Subcutaneous abdominal adipose tissue (tissue), 5 donors: ENCODE results near the gene ZRANB2.

Source experiments
- H3K27ac ChIP-seq: one replicate; pipeline ENCODE4 v1.7.0; 2013; ENCODE audit warnings: low read depth, mild to moderate bottlenecking, inconsistent platforms, low read length, moderate library complexity
- H3K27me3 ChIP-seq, 5 donors: one replicate each; pipeline ENCODE4 v1.7.0; 2013; ENCODE audit warnings: low read length in 5 of 5, inconsistent platforms in 1 of 5; ENCODE audit not compliant: control insufficient read depth in 5 of 5, insufficient read depth in 4 of 5
- H3K36me3 ChIP-seq, 5 donors: one replicate each; pipeline ENCODE4 v1.7.0; 2013; ENCODE audit warnings: low read length in 5 of 5; ENCODE audit not compliant: control insufficient read depth in 5 of 5, insufficient read depth in 5 of 5
- H3K4me1 ChIP-seq, 5 donors: one replicate each; pipeline ENCODE4 v1.7.0; 2013; ENCODE audit warnings: low read length in 5 of 5, mild to moderate bottlenecking in 3 of 5, moderate library complexity in 1 of 5; ENCODE audit not compliant: control insufficient read depth in 5 of 5, insufficient read depth in 5 of 5
- H3K4me3 ChIP-seq, 5 donors: one replicate each; pipeline ENCODE4 v1.7.0; 2013; ENCODE audit warnings: low read length in 5 of 5, low read depth in 1 of 5
- H3K9ac ChIP-seq, 5 donors: one replicate each; pipeline ENCODE4 v1.7.0; 2013; ENCODE audit warnings: low read length in 5 of 5, mild to moderate bottlenecking in 4 of 5, moderate library complexity in 3 of 5
- H3K9me3 ChIP-seq, 5 donors: one replicate each; pipeline ENCODE4 v1.7.0; 2013; ENCODE audit warnings: low read length in 5 of 5; ENCODE audit not compliant: control insufficient read depth in 5 of 5
- donor health status: healthy.
- donor health status: healthy.
- donor health status: healthy.
- donor health status: healthy.
- donor health status: healthy.

ZRANB2 gene

DNA sequence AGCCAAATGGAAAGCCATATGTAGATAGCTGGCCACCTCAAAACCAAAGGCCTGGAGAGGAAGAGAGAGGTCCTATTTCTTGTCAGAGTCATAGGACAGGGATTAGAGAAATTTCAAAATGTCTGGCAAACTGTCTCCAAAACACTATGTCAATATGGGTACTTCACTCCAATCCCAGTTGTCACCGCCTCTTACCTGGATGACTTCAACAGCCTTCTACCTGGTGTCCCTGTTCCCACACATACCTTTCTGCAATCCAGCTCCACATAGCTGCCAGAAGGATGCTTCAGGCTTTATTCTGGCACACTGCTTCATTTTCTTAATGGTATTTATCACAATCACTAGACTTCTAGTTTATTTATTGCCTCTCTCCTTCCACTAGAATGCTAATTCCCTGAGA, 47.7 kb downstream of the ZRANB2 start:
- H3K4me1 ChIP-seq: peaks cover 0 to 47% (median 9%) of the 10 kb centered on the region in 5 donors
- no peaks in the 10 kb centered on the region for H3K27me3 ChIP-seq
- no peaks in the 10 kb centered on the region for H3K9me3 ChIP-seq
- peak overlapping the region; percentile 89 for H3K27ac ChIP-seq
- no peak overlapping the region for H3K9ac ChIP-seq
- H3K4me3 ChIP-seq: no peak overlapping the region
- H3K36me3 ChIP-seq: peaks cover 0 to 5% (median 3%) of the 10 kb centered on the region in 5 donors

DNA sequence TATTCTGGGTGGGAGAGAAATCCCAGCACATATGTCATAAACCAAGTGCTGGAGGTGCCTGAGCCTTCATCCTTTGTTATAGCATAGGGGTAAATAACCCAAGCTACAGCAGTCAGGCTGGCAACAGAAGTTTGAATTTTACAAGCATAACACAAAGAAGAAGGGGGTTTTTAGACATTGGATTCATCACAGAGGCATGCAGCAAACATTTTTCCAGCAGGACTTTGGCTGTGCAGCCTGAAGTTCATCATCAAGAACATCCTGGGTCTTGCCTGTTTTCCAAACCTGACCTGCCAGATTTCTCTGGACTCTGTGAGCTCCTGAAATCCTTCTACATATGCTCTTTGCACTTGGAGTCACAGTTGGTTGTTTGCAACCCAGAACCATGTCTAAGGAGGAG, 49.4 kb downstream of the ZRANB2 start:
- Histone ChIP-seq H3K9ac (no peak overlapping the region), H3K4me1 (peaks cover 0 to 48% (median 9%) of the 10 kb centered on the region in 5 donors)

DNA sequence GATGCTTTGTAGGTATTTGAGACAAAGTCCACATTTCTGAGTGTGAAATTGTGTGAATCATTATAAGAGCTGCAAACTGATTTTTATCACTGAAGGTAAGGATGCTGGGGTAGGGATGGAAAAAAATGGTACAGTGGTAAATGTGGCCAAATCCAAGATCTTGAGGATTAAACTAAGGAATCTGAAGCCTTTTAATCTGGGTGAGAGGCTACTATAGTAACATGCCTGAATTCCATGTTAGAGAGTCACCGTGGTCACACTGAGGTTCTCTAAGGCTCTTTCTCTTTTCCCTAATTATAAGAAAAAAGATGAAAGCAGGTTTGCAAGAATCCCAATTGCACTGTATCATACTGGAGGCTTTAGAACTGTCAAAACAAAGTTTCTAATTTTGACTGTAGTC, 50.8 kb downstream of the ZRANB2 start:
- H3K36me3 ChIP-seq: no peaks in the 10 kb centered on the region
- H3K27ac ChIP-seq: peak overlapping the region; percentile 89
- peaks cover 0 to 49% (median 9%) of the 10 kb centered on the region in 5 donors for H3K4me1 ChIP-seq
- no peaks in the 10 kb centered on the region for H3K27me3 ChIP-seq
- H3K9me3 ChIP-seq: no peaks in the 10 kb centered on the region
- no peak overlapping the region for H3K9ac ChIP-seq
- no peak overlapping the region for H3K4me3 ChIP-seq

More for the DNA sequence above, 49.4 kb downstream of the ZRANB2 start:
- Histone ChIP-seq H3K9me3 (no peaks in the 10 kb centered on the region), H3K36me3 (no peaks in the 10 kb centered on the region), H3K4me3 (no peak overlapping the region), H3K27me3 (no peaks in the 10 kb centered on the region), H3K27ac (peak overlapping the region; percentile 89)

DNA sequence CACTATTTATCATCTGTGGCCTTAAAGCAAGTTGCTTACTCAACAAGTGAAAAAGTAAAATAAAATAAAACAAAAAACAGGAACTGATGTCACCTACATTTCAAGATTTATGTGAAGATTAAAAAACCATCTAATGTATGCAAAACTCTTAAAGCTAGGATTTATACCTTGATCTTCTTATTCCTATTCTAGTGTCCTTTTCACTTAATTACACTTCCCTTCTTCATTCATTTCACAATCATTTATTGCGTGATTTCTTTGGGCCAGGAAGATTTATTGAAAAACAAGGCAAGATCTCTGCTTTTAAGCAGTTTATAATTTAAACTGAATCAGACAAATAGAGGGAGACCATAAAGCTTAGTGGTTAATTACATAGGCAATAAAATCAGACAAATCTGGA, 51.9 kb downstream of the ZRANB2 start:
- Histone ChIP-seq H3K4me1 (peaks cover 0 to 49% (median 9%) of the 10 kb centered on the region in 5 donors), H3K27ac (peak overlapping the region; percentile 49), H3K4me3 (no peak overlapping the region), H3K36me3 (no peaks in the 10 kb centered on the region), H3K9me3 (no peaks in the 10 kb centered on the region), H3K27me3 (no peaks in the 10 kb centered on the region), H3K9ac (no peak overlapping the region)

DNA sequence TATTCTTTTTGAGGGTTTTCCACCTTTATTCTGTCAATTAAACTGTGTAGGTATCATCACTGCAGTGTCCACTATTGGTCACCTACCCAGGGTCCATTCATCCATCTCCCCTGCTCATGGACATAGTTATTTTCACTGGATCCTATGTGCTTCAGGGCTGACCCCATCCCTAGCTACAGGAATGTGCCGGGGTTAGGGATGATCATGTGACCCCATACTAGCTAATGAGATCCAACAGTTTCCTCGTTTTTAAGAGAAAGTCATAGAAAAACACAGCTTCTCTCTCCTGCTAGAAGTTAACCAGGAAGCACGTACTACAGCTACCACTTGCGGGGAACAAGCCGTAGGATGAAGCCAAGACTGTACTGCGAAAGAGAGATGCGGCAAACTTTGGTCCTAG, 52.8 kb downstream of the ZRANB2 start:
- H3K4me1 ChIP-seq: peaks cover 0 to 44% (median 9%) of the 10 kb centered on the region in 5 donors
- H3K9me3 ChIP-seq: no peaks in the 10 kb centered on the region
- H3K27ac ChIP-seq: peak overlapping the region; percentile 47
- no peaks in the 10 kb centered on the region for H3K27me3 ChIP-seq
- H3K4me3 ChIP-seq: no peak overlapping the region
- H3K36me3 ChIP-seq: no peaks in the 10 kb centered on the region
- no peak overlapping the region for H3K9ac ChIP-seq

DNA sequence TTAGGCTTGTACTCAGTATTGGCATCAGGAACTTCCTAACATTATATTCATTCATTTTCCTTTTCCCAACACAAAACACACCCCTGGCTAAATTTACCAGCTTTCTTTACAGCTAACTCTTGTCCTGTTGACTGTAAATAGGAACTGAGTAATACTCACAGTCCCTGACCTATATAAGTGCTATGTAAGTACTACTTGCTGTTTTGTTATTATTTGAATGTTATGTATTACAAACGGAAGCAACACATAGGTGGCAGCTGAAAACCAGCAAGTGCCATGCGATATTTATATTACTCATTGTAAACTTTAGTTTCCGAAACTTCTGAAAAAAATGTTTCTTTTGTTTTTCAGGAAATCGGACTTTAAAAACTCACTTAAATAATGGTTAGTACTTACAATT, 54.7 kb downstream of the ZRANB2 start:
- Histone ChIP-seq H3K4me3 (no peak overlapping the region), H3K4me1 (peaks cover 0 to 29% (median 2%) of the 10 kb centered on the region in 5 donors), H3K9me3 (no peaks in the 10 kb centered on the region), H3K27ac (no peak overlapping the region), H3K9ac (no peak overlapping the region), H3K36me3 (no peaks in the 10 kb centered on the region), H3K27me3 (no peaks in the 10 kb centered on the region)

DNA sequence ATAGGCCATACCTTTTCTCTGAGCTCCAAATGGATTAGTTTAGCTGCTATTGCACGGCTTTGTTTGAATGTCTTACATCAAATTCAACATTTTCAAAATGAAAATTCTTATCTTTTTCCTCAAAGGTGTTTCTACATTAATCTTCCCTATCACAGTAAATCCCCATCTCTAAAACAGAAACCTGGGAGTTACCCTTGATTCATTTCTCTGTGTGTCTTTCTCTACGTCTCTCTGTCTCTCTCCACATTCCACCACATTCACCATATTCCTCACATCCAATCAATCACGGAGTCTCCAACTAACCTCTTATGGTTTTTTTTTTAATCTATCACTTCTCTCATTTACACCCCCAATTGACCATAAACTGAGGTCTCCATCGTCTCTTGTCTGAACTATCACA, 57.3 kb downstream of the ZRANB2 start:
- Histone ChIP-seq H3K9ac (peak overlapping the region in 1 of 5 donors; percentile 8), H3K36me3 (no peaks in the 10 kb centered on the region), H3K4me3 (no peak overlapping the region), H3K27ac (no peak overlapping the region), H3K9me3 (no peaks in the 10 kb centered on the region), H3K4me1 (peaks cover 0 to 38% (median 0%) of the 10 kb centered on the region in 5 donors), H3K27me3 (no peaks in the 10 kb centered on the region)

DNA sequence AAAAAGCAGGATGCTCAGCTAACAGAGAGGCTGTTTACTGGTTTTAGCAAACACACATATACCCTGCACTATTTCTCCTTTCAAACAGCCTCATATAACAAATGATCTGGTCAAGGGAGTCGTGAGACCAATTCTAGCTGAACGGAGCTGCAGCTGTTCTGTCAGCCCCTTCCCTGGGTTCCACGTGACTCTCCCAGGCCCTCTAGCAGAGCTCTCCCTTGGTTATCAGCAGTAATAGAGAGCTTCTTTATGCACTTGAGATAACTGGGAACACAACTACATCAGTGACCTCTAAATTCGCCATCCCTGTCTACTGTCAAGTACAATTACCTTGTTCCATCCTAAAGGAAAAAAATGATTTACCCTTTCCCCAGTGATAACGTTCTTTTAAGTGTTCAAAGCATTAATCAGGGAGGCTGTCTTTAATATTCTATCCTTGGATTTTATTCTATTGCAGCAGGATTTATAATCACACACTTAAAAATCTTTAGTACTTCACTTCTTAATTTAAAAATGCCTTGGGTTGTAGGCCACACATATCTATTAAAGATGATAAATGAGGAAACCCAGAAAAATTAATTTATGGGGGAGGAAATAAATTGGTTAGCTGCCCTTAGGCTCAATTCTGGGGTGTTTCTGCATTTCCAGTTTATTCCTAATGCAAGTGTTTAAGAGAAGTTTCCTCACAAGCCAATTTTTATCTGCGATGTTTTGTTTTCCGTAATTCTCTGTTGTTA, 61.4 kb downstream of the ZRANB2 start:
- H3K9me3 ChIP-seq: no peaks in the 10 kb centered on the region
- no peaks in the 10 kb centered on the region for H3K36me3 ChIP-seq
- peak overlapping the region in 2 of 5 donors; percentile 38 to 53 for H3K9ac ChIP-seq
- peak overlapping the region; percentile 85 for H3K27ac ChIP-seq
- no peaks in the 10 kb centered on the region for H3K27me3 ChIP-seq
- no peak overlapping the region for H3K4me3 ChIP-seq
- H3K4me1 ChIP-seq: peaks cover 0 to 28% (median 7%) of the 10 kb centered on the region in 5 donors

DNA sequence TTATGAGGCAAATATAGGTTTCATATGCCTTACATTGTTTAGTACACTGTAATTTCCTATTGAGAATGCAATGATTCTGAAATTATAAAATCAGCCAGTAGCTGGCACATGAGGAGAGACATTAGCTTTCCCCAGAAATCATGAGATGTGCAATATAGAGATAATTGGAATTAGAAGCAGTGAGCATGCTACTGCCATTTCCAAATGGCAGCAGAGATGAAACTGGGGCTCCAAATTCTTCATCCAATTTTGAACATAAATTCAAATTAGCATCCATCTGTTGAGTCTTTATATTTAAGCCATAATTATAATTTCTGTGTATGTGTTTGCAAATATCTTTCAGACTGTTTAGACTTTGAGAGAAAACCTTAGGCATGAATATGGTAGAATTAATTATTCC, 62.0 kb downstream of the ZRANB2 start:
- no peaks in the 10 kb centered on the region for H3K36me3 ChIP-seq
- peak overlapping the region; percentile 85 for H3K27ac ChIP-seq
- H3K4me1 ChIP-seq: peaks cover 0 to 28% (median 7%) of the 10 kb centered on the region in 5 donors
- no peak overlapping the region for H3K9ac ChIP-seq
- no peak overlapping the region for H3K4me3 ChIP-seq
- H3K27me3 ChIP-seq: no peaks in the 10 kb centered on the region
- no peaks in the 10 kb centered on the region for H3K9me3 ChIP-seq

DNA sequence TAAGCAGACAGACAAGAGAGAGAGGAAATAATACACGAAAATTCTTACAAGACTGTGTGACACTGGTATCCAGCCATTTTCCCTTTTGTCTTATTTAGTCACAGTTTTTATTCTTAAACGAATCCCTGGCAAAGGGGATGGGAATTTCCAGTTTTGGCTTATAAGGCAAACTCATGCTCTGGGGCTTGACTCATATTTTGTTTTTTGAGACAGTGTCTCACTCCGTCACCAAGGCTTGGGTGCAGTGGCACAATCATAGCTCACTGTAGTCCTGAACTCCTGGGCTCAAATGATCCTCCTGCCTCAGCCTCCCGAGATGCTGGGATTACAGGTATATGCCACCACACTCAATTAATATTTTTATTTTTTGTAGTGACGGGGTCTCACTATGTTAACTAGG, 65.1 kb downstream of the ZRANB2 start:
- Histone ChIP-seq H3K36me3 (peaks cover 0 to 18% (median 5%) of the 10 kb centered on the region in 5 donors), H3K9ac (no peak overlapping the region), H3K9me3 (no peaks in the 10 kb centered on the region), H3K27me3 (no peaks in the 10 kb centered on the region), H3K27ac (peak overlapping the region; percentile 77), H3K4me1 (peaks cover 0 to 25% (median 7%) of the 10 kb centered on the region in 5 donors), H3K4me3 (no peak overlapping the region)
